Nephron (organoid): ENCODE results near the gene PPEF1.

ENCODE experiments used
- H3K27ac Mint-ChIP-seq, 3 experiments: 2 replicates each; pipeline ENCODE4 v1.8.0; 2020; ENCODE audit warnings: mixed read lengths in 3 of 3, mild to moderate bottlenecking in 2 of 3, moderate library complexity in 1 of 3
- H3K27me3 Mint-ChIP-seq: 2 replicates; pipeline ENCODE4 v1.8.0; 2021; ENCODE audit warnings: low read depth, mild to moderate bottlenecking, moderate library complexity, mixed read lengths
- H3K36me3 Mint-ChIP-seq: 2 replicates; pipeline ENCODE4 v1.8.0; 2020; ENCODE audit warnings: low read depth, mixed read lengths
- H3K4me1 Mint-ChIP-seq: 2 replicates; pipeline ENCODE4 v1.8.0; 2020; ENCODE audit warnings: mixed read lengths
- H3K4me3 Mint-ChIP-seq, 3 experiments: 2 replicates each; pipeline ENCODE4 v1.8.0; 2020; ENCODE audit warnings: mild to moderate bottlenecking in 3 of 3, mixed read lengths in 3 of 3, moderate library complexity in 2 of 3
- H3K9me3 Mint-ChIP-seq: 2 replicates; pipeline ENCODE4 v1.8.0; 2020; ENCODE audit warnings: mixed read lengths
- TF ChIP-seq, protein P1 (sequence below), 3 experiments: fragments of 200-600 bp; sonication (generic); IDR thresholded peaks; one replicate each; pipeline ENCODE4 v1.5.0; 2021; ENCODE audit warnings: antibody characterized with exemption in 3 of 3; ENCODE audit not compliant: unreplicated experiment in 3 of 3

Gene PPEF1

DNA sequence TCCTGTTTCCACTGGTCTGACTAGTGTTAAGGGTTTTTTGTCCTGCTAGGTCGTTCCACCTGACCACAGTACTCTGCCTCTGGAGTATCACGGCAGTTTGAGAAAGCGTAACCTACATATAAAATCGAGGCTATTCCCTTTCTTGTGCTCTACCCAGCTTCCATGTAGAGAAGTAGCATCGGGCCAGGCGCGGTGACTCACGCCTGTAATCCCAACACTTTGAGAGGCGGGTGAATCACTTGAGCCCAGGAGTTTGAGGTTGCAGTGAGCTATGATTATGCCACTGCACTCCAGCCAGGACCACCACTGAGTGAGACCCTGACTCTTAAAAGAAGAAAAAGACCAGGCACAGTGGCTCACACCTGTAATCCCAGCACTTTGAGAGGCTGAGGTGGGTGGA lies 7.5 kb downstream of the PPEF1 start:
- H3K9me3 Mint-ChIP-seq: peaks cover 22% of the 10 kb centered on the region
- H3K27ac Mint-ChIP-seq: no peak overlapping the region
- TF ChIP-seq, protein P1, sequence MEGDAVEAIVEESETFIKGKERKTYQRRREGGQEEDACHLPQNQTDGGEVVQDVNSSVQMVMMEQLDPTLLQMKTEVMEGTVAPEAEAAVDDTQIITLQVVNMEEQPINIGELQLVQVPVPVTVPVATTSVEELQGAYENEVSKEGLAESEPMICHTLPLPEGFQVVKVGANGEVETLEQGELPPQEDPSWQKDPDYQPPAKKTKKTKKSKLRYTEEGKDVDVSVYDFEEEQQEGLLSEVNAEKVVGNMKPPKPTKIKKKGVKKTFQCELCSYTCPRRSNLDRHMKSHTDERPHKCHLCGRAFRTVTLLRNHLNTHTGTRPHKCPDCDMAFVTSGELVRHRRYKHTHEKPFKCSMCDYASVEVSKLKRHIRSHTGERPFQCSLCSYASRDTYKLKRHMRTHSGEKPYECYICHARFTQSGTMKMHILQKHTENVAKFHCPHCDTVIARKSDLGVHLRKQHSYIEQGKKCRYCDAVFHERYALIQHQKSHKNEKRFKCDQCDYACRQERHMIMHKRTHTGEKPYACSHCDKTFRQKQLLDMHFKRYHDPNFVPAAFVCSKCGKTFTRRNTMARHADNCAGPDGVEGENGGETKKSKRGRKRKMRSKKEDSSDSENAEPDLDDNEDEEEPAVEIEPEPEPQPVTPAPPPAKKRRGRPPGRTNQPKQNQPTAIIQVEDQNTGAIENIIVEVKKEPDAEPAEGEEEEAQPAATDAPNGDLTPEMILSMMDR (IDR thresholded peaks at IDR 0.05; ENCODE audit: unreplicated experiment in 3 of 3): no peak
- H3K27me3 Mint-ChIP-seq: no peaks in the 10 kb centered on the region
- no peaks in the 10 kb centered on the region for H3K36me3 Mint-ChIP-seq
- no peak overlapping the region for H3K4me3 Mint-ChIP-seq
- no peaks in the 10 kb centered on the region for H3K4me1 Mint-ChIP-seq

DNA sequence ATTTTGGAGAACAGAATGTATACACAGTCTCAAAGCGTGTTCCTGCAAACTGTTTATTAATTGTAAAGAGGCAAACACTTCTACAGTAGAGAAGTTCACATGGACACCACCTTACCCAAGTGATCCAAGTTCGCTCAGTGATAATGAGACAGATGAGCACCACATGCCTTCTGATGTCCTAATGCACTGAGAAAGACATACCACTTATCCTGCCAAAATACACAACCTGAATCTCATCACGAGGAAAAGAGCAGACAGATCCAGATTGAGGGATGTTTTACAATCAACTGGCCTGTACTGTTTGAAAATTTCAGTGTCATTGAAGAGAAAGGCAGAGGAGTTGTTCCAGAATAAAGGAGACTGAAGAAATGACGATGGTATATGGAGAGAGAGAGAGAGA lies 12.4 kb downstream of the PPEF1 start:
- Mint-ChIP-seq H3K4me1 (no peaks in the 10 kb centered on the region), H3K27ac (no peak overlapping the region), H3K36me3 (no peaks in the 10 kb centered on the region), H3K27me3 (no peaks in the 10 kb centered on the region), H3K9me3 (peaks cover 34% of the 10 kb centered on the region), H3K4me3 (no peak overlapping the region)
- TF ChIP-seq, protein P1 (IDR thresholded peaks at IDR 0.05; ENCODE audit: unreplicated experiment in 3 of 3): no peak

DNA sequence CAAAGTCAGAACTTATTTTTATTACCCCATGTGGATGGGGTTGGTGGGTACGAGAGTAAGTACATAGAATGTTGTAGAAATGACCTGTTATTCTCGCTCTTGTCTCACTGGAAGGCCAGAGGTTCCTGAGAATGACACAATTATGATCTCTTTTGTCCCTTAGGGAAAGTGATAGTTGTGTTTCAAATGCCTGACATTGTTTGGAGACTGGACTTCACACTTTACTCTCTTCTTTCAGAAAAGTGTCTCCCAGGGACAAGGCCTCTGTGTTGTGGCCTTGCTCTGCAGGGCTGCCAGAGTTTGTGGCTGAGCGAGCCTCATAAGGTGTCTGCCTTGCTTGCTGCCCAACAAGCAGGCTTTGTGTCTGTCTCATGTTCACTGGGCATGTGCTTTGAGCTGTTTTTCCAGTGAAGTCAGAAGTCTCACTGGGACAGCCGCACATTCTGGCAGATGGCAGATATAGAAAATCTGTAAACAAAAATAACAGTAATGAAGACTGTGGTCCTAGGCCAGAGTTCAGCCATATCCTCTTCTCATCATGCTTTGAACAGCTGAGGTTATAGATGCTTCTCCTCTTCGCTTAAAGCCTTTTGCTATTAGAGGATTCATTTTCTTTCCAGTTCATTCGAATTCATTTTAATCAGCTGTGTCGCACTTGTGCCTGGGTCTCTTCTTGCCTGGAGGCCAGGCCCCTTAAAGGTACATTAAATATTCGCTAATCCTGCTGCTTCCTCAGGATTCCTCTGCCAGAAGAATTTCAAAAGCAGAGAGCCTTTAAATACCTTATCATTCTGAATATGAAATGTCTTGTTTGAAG lies 14.4 kb downstream of the PPEF1 start:
- TF ChIP-seq, protein P1 (IDR thresholded peaks at IDR 0.05; ENCODE audit: unreplicated experiment in 3 of 3): no peak
- Mint-ChIP-seq H3K4me1 (no peaks in the 10 kb centered on the region), H3K27ac (no peak overlapping the region), H3K4me3 (no peak overlapping the region), H3K9me3 (peaks cover 31% of the 10 kb centered on the region), H3K27me3 (no peaks in the 10 kb centered on the region), H3K36me3 (no peaks in the 10 kb centered on the region)

DNA sequence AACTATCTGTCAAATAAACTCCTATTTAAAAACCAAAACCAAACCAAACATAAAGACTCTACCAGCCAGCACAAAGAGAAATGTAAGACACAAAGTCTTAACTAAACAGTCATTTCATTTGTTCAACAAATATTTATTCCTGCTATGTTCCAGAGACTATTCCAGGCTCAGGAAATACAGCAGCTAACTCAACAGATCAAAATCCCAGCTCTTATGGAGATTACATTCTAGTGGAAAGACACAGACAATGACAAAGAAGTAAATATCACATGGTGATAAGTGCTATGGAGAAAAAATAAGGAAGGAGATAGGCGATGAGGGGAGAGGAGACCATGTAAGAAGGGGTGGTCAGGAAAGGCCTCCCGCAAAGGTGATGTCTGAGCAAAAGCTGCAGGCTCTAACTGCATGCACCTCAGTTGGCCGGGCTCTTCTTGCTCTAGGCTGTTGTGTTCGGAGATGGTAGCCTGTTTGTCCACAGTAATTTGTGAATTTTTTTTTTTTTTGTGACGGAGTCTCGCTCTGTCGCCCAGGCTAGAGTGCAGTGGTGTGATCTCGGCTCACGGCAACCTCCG lies 15.1 kb downstream of the PPEF1 start:
- no peaks in the 10 kb centered on the region for H3K27me3 Mint-ChIP-seq
- H3K36me3 Mint-ChIP-seq: no peaks in the 10 kb centered on the region
- H3K4me3 Mint-ChIP-seq: no peak overlapping the region
- H3K27ac Mint-ChIP-seq: no peak overlapping the region
- TF ChIP-seq, protein P1 (IDR thresholded peaks at IDR 0.05; ENCODE audit: unreplicated experiment in 3 of 3): no peak
- H3K4me1 Mint-ChIP-seq: no peaks in the 10 kb centered on the region
- H3K9me3 Mint-ChIP-seq: peaks cover 25% of the 10 kb centered on the region

DNA sequence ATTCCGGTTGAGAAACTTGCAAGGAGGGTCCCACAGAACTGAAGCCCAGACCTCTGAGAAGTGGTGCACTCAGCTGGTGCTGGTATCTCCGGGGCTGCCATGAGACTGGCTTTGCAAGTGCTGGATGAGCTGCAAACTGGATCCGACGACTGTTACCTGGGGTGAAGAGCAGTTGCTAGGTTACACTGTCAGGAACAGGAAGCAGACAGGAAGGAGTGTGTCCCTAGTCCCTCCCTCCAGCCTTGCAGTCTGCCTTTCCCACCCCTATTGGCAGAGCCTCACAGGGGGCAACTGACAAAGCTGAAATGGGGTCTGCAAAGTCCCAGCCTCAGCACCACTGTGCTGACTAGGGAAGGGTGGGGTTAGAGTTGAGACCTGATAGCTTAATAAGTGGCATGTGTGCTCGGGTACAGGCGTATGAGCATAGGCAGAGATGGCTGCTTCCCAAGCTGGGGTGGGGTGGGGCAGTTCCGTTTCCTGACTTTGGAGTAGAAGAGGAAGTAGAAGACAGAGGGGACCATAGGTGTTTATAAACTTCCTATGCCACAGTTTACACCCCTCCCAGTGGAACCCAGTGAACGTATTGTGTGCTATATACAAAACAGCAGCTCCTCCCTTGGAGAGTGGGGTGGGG lies 18.0 kb downstream of the PPEF1 start:
- Mint-ChIP-seq H3K27ac (no peak overlapping the region), H3K9me3 (peaks cover 25% of the 10 kb centered on the region), H3K4me3 (no peak overlapping the region), H3K4me1 (no peaks in the 10 kb centered on the region), H3K36me3 (no peaks in the 10 kb centered on the region), H3K27me3 (no peaks in the 10 kb centered on the region)
- TF ChIP-seq, protein P1 (IDR thresholded peaks at IDR 0.05; ENCODE audit: unreplicated experiment in 3 of 3): no peak
